ENCODE data around the gene FBXW5. TPM values are rescaled to one million over a fixed set of nuclear protein-coding genes. Genes with fewer than 3 reads are reported as not detected.
A peak's percentile ranks its signal among the peaks of the same experiment; 100 is the strongest.

Gene FBXW5
- total RNA-seq, 1 experiment from 2014 or later = 101 TPM

GRCh38 chr9:136977223-136977622 is 32.7 kb upstream of the FBXW5 start, which contains the start of gene PTGDS:
PTGDS (plus strand) TSS chr9:136977504; CDS start chr9:136977579, 75 bp downstream.
- TF ChIP-seq EZH2 (IDR thresholded peaks at IDR 0.05; ENCODE audit: low read depth) (no peak), CTCF (conservative IDR thresholded peaks at IDR 0.05) (no peak)
- POLR2A ChIA-PET (ENCODE audit: unreplicated experiment) = no interaction called here
- Histone ChIP-seq H3K4me3 (peak within 1 kb of the TSS; percentile 38; the same call in 1 of the 2 replicates), H3F3A (ENCODE audit: insufficient read depth, low read depth) (peaks cover 12% of the 10 kb centered on the region; the same call in 1 of the 2 replicates), H3K79me2 (ENCODE audit: low read depth) (no peaks in the 10 kb centered on the region), H3K9me2 (ENCODE audit: insufficient read depth) (no peaks in the 10 kb centered on the region), H3K36me3 (ENCODE audit: low read depth) (no peaks in the 10 kb centered on the region), H3K27me3 (ENCODE audit: insufficient read depth, low read depth) (no peaks in the 10 kb centered on the region), H3K9me3 (ENCODE audit: insufficient read depth, low read depth) (no peaks in the 10 kb centered on the region), H2AFZ (no peak within 1 kb of the TSS), H3K27ac (no peak within 1 kb of the TSS), H3K4me1 (replicated peaks; ENCODE audit: insufficient read depth) (peaks cover 3% of the 10 kb centered on the region; the same call in 1 of the 2 replicates), H4K20me1 (ENCODE audit: insufficient read depth) (no peaks in the 10 kb centered on the region), H3K4me2 (peak within 1 kb of the TSS; percentile 66)
- intact Hi-C loops (cut with micrococcal nuclease; ENCODE audit: unreplicated experiment) = no loop called here
- no TSS peak for BruUV-seq (replicated peaks)
- CTCF ChIA-PET = no interaction called here
- no peak for DNase-seq

- Histone ChIP-seq H4K20me1 (ENCODE audit: insufficient read depth) (no peaks in the 10 kb centered on the region), H3K4me1 (replicated peaks; ENCODE audit: insufficient read depth) (no peaks in the 10 kb centered on the region), H3K27me3 (ENCODE audit: insufficient read depth, low read depth) (no peaks in the 10 kb centered on the region), H3K4me3 (no peak overlapping the region), H3K27ac (no peak overlapping the region), H3K4me2 (no peak overlapping the region), H3K36me3 (ENCODE audit: low read depth) (no peaks in the 10 kb centered on the region), H2AFZ (no peak overlapping the region), H3K79me2 (ENCODE audit: low read depth) (no peaks in the 10 kb centered on the region), H3K9me2 (ENCODE audit: insufficient read depth) (no peaks in the 10 kb centered on the region), H3F3A (ENCODE audit: insufficient read depth, low read depth) (peaks cover 12% of the 10 kb centered on the region; the same call in 1 of the 2 replicates), H3K9me3 (ENCODE audit: insufficient read depth, low read depth) (no peaks in the 10 kb centered on the region)
- CTCF ChIA-PET = interaction anchor here (1.1 to 1.2 kb wide), 2 partner anchors 21 to 54 kb away, joined by 3 read pairs; partner anchors contain the start of gene CLIC3
- TF ChIP-seq EZH2 (IDR thresholded peaks at IDR 0.05; ENCODE audit: low read depth) (no peak), CTCF (conservative IDR thresholded peaks at IDR 0.05) (no peak)
- BruUV-seq (replicated peaks) = no TSS peak
- DNase-seq = no peak
- POLR2A ChIA-PET (ENCODE audit: unreplicated experiment) = no interaction called here
- intact Hi-C loops (cut with micrococcal nuclease; ENCODE audit: unreplicated experiment) = no loop called here
Measured at GRCh38 chr9:136975644-136976043, 31.1 kb upstream of the FBXW5 start.

- Histone ChIP-seq H3K4me3 (no peak overlapping the region), H3K79me2 (ENCODE audit: low read depth) (no peaks in the 10 kb centered on the region), H3K27me3 (ENCODE audit: insufficient read depth, low read depth) (no peaks in the 10 kb centered on the region), H3K36me3 (ENCODE audit: low read depth) (no peaks in the 10 kb centered on the region), H3K9me2 (ENCODE audit: insufficient read depth) (no peaks in the 10 kb centered on the region), H3F3A (ENCODE audit: insufficient read depth, low read depth) (peaks cover 12% of the 10 kb centered on the region; the same call in 1 of the 2 replicates), H3K4me2 (no peak overlapping the region), H4K20me1 (ENCODE audit: insufficient read depth) (no peaks in the 10 kb centered on the region), H2AFZ (no peak overlapping the region), H3K4me1 (replicated peaks; ENCODE audit: insufficient read depth) (no peaks in the 10 kb centered on the region), H3K27ac (no peak overlapping the region), H3K9me3 (ENCODE audit: insufficient read depth, low read depth) (no peaks in the 10 kb centered on the region)
- no TSS peak for BruUV-seq (replicated peaks)
- TF ChIP-seq EZH2 (IDR thresholded peaks at IDR 0.05; ENCODE audit: low read depth) (no peak), CTCF (conservative IDR thresholded peaks at IDR 0.05) (no peak)
- ChIA-PET POLR2A (ENCODE audit: unreplicated experiment) (interaction anchor here (0.5 kb wide), 1 partner anchor 21 kb away, joined by 4 read pairs; the partner anchor contains the start of gene CLIC3), CTCF (interaction anchor here (1.1 to 1.2 kb wide), 2 partner anchors 21 to 54 kb away, joined by 3 read pairs; partner anchors contain the start of gene CLIC3)
- DNase-seq = peak in 1 of 2 experiments; percentile 39
- intact Hi-C loops (cut with micrococcal nuclease; ENCODE audit: unreplicated experiment) = no loop called here
Measured at GRCh38 chr9:136974817-136975535, 30.4 kb upstream of the FBXW5 start.

Data from PC-9 (cell line).